UCSD-AML1 (cell line): Measurements from ENCODE around the gene VMO1.
"Not testable (repeated sequence)": the region's sequence is repeated elsewhere in the genome, so short reads cannot be mapped to it uniquely, and the experiment has no call there.

Source experiments
- DNase-seq: peaks from one replicate; lab custom pipeline; 2025; ENCODE audit not compliant: unreplicated experiment; lab: John Stamatoyannopoulos, UW

The VMO1 gene, protein sequence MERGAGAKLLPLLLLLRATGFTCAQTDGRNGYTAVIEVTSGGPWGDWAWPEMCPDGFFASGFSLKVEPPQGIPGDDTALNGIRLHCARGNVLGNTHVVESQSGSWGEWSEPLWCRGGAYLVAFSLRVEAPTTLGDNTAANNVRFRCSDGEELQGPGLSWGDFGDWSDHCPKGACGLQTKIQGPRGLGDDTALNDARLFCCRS

DNA sequence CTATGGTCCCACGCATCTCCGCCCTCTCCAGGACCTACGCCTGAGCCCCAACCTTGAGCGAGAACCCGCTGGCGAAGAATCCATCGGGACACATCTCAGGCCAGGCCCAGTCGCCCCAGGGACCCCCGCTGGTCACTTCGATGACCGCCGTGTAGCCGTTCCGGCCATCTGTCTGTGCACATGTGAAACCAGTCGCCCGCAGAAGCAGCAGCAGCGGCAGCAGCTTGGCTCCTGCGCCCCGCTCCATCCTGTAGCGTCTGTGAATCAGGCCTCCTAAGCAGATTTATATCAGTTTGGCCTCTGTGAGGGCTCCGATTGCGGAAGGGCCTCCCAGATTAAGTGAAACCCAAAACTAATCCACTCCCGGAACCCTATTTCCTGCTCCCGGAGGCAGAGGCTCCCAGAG lies at the start of gene VMO1:
VMO1 (minus strand) TSS at position 259 of the 406 bp plus-strand sequence; CDS start at position 247, 12 bp downstream.
- DNase-seq: peak; percentile 30

DNA sequence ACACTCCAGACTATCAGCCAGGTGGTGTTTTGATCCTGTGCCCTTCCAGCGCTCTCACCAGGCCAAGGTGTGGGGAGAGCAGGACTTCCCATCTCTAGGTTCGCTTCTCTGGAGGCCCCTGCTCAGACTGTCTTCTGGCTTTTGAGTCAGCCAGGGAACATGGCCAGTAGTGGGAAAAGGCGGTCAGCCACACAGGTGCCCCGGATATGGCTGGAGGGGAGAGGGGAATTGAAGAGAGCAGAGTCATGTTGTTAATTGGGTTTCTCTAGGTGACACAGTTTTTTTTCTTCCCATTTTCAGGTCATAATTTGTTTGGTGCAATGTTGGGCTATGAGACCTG lies 48.5 kb upstream of the VMO1 start:
- no peak for DNase-seq

GRCh38 chr17:4833941-4834680 lies 47.9 kb upstream of the VMO1 start:
- peak; percentile 32 for DNase-seq

DNA sequence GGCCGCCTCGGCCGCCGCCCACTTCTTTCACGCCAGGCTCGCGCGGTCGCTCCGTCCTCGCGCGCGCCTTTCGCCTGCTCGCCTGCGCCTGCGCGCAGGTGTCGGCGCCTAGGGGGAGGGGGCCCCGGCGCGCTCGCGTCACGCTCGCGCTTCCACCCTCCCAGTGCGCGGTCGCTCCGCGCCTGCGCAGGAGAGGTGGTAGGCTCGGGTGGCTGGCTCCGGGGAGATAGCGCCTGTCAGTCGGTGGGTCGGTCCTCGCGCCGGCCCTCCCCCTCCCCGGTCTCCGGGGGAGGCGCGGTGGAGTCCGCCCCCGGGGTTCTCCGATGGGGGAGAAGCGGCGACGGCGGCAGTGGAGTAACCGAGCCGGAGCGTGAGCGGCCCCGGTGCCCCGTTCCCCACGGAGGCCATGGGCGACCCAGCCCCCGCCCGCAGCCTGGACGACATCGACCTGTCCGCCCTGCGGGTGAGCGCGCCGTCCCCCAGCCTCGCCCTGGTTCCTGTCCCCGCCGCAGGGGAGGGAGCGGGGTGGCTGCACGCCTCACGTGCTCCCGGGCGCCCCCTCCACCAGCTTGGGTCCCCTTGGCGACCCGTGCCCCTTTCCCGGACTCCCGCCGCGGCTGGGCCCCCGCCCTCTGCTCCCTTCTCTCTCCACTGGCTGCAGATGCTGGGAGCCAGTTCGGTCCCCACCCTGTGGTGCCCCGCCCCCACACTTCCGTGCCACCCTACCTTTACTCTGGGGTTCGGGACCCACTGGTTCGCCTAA lies 47.2 kb upstream of the VMO1 start, which contains the start of gene MINK1:
MINK1 (plus strand) TSS at position 163 of the 763 bp plus-strand sequence; CDS start at position 407, 244 bp downstream.
- peak; percentile 95 for DNase-seq

GRCh38 chr17:4832829-4833177 lies 46.6 kb upstream of the VMO1 start:
- not testable (repeated sequence) for DNase-seq

DNA sequence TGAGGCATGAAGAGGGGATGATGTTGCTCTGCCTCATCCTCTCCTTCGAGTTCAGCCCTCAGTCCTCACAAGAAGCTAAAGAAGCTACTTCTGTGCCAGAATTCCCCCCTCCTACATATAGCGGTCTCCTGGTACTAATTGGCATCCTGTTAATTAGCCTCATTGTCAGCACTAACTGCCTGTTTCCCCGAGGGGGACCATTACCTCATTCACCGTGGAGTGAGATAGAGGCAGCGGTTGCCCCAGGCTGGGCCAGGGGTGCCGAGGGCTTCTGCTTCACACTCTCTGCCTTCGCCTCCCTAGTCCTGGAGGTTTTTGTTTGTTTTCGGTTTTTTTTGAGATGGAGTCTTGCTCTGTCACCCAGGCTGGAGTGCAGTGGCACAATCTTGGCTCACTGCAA lies 41.2 kb upstream of the VMO1 start:
- DNase-seq: no peak

- no peak for DNase-seq
These were observed 37.4 kb upstream of the VMO1 start for GRCh38 chr17:4823373-4824089.

DNA sequence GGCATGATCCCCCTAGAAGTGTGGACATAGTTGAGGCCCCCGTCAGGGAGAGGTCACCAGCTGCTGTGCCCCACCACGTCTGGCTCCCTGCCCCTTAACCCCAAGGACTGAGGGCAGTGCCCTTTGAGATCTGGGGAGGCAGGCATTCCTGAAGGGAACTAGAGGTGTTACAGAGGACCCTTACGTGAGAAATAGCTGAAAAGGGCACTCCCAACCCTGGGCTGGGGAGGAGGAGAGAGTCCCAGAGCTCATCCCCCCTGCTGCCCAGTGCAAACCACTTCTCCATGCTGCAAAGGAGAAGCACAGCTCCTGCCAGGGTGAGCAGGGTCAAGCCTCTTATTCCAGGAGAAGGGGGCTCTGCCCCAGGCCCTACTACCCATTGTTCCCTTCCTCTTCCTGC lies 36.7 kb upstream of the VMO1 start:
- DNase-seq: no peak

DNA sequence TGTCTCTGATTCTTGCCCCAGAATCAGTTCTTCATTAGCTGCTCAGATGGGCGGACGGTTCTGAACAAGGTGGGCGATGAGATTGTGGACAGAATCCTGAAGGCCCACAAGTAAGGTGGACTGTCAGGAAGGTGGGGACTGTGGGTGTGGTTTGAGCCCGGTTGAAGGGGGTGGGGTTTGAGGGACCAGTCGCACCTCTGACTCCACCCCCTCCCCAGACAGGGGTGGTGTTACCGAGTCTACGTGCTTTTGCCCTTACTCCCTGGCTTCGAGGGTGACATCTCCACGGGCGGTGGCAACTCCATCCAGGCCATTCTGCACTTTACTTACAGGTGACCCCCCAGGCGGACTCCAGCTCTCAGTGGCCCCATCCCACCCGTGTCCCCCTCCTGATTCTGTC lies 32.1 kb upstream of the VMO1 start:
- DNase-seq: no peak

- no peak for DNase-seq
These were observed 30.7 kb upstream of the VMO1 start for GRCh38 chr17:4816826-4817225.

GRCh38 chr17:4815043-4815675 lies 29.0 kb upstream of the VMO1 start:
- DNase-seq: no peak

DNA sequence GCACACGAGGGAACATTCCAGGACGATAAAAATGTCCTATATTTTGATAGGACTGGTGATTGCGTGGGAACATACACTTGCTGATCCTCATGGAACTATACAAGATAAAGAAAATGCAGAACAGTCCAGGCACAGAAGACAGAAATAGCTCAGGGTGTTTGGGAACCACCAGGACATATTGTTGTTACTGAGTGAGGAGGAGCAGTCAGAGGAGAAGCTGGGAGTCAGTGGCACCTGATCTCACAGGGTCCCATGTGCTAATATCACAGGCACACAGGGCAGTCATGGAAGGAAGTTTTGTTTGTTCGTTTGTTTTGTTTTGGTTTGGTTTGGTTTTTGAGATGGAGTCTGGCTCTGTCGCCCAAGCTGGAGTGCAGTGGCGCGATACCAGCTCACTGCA lies 26.5 kb upstream of the VMO1 start:
- DNase-seq: no peak

DNA sequence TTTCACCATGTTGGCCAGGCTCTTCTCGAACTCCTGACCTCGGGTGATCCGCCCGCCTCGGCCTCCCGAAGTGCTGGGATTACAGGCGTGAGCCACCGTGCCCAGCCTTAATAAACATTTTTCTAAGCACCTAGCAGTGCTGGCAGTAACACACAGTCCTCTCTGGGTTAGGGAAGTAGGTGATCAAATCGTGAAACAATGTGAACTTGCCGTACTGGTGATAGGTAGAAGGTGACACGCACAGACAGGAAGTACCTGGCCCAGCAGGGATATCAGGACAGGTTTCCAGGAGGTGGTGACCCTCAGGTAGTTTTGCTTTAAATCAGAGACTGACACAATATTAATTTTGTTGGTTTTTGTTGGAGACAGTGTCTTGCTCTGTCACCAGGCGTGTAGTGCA lies 25.3 kb upstream of the VMO1 start:
- no peak for DNase-seq

DNA sequence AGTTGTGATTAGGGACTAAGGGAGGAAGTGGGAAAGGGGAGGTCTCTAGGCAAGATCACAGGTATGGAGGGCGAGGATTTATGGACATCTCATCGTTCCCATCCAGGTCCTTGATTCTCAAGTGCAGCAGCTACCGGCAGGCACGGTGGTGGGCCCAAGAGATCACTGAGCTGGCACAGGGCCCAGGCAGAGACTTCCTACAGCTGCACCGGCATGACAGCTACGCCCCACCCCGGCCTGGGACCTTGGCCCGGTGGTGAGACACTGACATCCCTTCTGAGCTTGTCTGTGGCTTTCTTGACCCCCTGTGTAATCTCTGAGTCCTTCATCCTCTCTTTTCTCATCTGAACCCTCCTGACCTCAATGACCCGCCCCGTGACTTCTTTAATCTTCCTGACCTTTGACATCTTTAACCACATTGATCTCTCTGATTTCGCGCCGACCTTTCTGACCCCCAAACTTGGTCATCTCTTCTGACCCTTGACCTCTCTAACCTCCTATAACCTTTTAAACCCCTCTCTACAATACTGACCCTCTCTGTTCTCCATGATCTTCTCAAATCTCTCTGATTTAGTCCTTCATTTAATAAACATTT lies 24.6 kb upstream of the VMO1 start:
- DNase-seq: no peak

DNA sequence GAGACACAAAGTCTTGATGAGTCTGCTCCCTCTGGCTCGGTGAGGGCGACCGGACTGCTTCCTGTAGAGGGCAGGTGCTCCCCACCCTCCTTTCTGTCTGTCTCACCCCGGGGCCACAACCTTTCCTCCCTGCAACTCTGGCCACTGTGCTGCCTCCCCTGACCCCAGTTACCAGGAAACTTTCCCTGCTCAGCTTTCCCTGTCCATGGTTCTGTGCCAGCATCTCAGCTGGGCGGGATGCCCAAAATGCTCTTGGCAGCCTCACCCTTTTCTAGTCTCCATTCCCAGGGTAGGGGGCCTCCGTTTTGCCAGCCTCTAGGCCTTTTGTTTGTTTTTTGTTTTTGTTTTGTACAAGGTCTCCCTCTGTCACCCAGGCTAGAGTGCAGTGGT lies 22.2 kb upstream of the VMO1 start:
- no peak for DNase-seq

DNA sequence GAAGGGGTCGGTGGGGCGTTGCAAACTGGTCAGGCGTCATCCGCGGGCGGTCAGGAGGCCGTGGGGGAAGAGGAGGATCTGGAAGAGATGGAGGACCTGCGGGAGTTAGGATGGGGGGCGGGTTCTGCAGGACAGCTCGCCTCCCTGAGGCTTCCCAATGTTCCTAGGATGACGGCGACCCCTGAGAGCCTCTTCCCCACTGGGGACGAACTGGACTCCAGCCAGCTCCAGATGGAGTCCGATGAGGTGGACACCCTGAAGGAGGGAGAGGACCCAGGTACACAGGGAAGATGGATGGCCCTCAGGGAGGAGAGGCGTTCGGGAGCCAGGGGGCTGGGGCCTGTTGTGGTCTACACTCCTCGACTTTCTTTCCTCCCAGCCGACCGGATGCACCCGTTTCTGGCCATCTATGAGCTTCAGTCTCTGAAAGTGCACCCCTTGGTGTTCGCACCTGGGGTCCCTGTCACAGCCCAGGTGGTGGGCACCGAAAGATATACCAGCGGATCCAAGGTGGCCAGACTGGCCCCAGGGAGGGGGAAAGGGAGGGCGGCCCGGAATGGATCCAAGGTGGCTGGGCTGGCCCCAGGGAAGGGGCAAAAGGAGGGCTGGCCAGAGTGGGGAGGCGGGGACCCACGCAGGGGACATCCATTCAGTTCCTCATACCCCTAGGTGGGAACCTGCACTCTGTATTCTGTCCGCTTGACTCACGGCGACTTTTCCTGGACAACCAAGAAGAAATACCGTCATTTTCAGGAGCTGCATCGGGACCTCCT lies 21.6 kb upstream of the VMO1 start:
- no peak for DNase-seq

- peak; percentile 85 for DNase-seq
These were observed 20.8 kb upstream of the VMO1 start, which contains the start of gene PLD2 for GRCh38 chr17:4806777-4807604. Gene PLD2, plus strand, starts transcription at chr17:4807152. Its CDS starts 621 bp downstream, at chr17:4807773.

- no peak for DNase-seq
These were observed 20.3 kb upstream of the VMO1 start for GRCh38 chr17:4806456-4806776.

DNA sequence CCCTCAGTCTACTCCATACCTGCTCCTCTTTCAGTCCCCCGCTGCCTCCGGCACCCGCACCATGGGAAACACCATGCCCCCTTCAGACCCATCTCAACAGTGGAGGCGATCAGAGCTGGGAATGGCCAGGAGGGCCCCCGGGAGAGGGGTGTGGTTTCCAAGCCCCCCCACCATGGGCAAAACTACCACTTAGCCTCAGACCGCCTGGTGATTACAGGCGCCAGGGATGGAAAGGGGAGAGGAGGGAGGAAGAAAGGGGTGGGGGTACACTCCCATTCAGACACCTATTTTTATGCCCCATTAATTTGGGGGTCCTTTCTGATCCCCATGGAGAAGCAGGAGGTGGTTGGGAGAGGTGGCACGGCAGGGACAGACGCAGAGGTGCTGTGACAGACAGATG lies 16.1 kb upstream of the VMO1 start, which contains the start of gene C17orf114:
C17orf114 (minus strand) TSS at position 101 of the 400 bp plus-strand sequence.
- no peak for DNase-seq
